Stimulated activated CD8-positive, alpha-beta memory T cell treated with anti-CD3 and anti-CD28 coated beads, Interleukin-15, amount 100 ng/mL, for 24 hours (primary cell): ENCODE results near the gene SLC29A4.
"Not testable (repeated sequence)": the region's sequence is repeated elsewhere in the genome, so short reads cannot be mapped to it uniquely, and the experiment has no call there.

Experiments
- DNase-seq: peaks from one replicate; pipeline ENCODE4 v3.0.0-alpha.2; 2020; ENCODE audit warnings: low read depth

The SLC29A4 gene

GRCh38 chr7:5323800-5324781 lies 41.3 kb downstream of the SLC29A4 start:
- not testable (repeated sequence) for DNase-seq

- DNase-seq: no peak
Observed at GRCh38 chr7:5324961-5325360, 42.2 kb downstream of the SLC29A4 start.

GRCh38 chr7:5330288-5330687 lies 47.5 kb downstream of the SLC29A4 start:
- DNase-seq: no peak

GRCh38 chr7:5332579-5332978 lies 49.8 kb downstream of the SLC29A4 start:
- DNase-seq: no peak

GRCh38 chr7:5333121-5334045 lies 50.6 kb downstream of the SLC29A4 start:
- DNase-seq: no peak

- DNase-seq: no peak
Observed at GRCh38 chr7:5334671-5335070, 51.9 kb downstream of the SLC29A4 start.

- no peak for DNase-seq
Observed at GRCh38 chr7:5337047-5337446, 54.3 kb downstream of the SLC29A4 start.

GRCh38 chr7:5339955-5340354 lies 57.2 kb downstream of the SLC29A4 start:
- DNase-seq: no peak

GRCh38 chr7:5342631-5343030 lies 59.9 kb downstream of the SLC29A4 start:
- DNase-seq: no peak

- no peak for DNase-seq
Observed at GRCh38 chr7:5343884-5344283, 61.1 kb downstream of the SLC29A4 start.

- no peak for DNase-seq
Observed at GRCh38 chr7:5344342-5344741, 61.6 kb downstream of the SLC29A4 start.

GRCh38 chr7:5345171-5345570 lies 62.4 kb downstream of the SLC29A4 start:
- DNase-seq: no peak

GRCh38 chr7:5345671-5346070 lies 62.9 kb downstream of the SLC29A4 start:
- DNase-seq: no peak

- no peak for DNase-seq
Observed at GRCh38 chr7:5348134-5349004, 65.6 kb downstream of the SLC29A4 start.

GRCh38 chr7:5349005-5349380 lies 66.2 kb downstream of the SLC29A4 start:
- no peak for DNase-seq

GRCh38 chr7:5349437-5350173 lies 66.9 kb downstream of the SLC29A4 start:
- no peak for DNase-seq

GRCh38 chr7:5350174-5350463 lies 67.4 kb downstream of the SLC29A4 start:
- DNase-seq: no peak

GRCh38 chr7:5350600-5351385 lies 68.0 kb downstream of the SLC29A4 start:
- DNase-seq: no peak

GRCh38 chr7:5351507-5352265 lies 68.9 kb downstream of the SLC29A4 start:
- DNase-seq: no peak
